LNCAP (cell line): ENCODE data around the gene SUPT4H1.

Source experiments
- TF ChIP-seq, protein P1 (sequence below): fragments of 450-650 bp; IDR thresholded peaks from 2 replicates; pipeline ENCODE4 v1.5.1; 2017; ENCODE audit warnings: mild to moderate bottlenecking

SUPT4H1 gene

DNA sequence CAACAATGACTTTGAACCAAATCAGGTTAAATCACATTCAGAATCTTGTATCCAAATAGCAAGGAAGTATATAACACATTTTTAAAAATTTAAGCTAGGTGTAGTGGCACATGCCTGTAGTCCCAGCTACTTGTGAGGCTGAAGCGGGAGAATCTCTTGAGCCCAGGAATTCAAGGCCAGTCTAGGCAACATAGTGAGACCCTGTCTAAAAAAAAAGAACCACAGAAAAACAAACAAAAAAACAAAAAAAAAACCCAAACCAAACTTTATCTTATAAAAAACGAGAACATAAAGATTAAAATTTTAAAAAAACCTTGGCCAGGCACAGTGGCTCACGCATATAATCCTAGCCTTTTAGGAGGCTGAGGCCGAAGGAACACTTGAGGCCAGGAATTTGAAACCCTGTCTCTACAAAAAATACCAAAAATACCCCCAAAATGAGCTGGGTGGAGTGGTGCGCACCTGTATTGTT is 11.6 kb downstream of the SUPT4H1 start:
- TF ChIP-seq, protein P1, sequence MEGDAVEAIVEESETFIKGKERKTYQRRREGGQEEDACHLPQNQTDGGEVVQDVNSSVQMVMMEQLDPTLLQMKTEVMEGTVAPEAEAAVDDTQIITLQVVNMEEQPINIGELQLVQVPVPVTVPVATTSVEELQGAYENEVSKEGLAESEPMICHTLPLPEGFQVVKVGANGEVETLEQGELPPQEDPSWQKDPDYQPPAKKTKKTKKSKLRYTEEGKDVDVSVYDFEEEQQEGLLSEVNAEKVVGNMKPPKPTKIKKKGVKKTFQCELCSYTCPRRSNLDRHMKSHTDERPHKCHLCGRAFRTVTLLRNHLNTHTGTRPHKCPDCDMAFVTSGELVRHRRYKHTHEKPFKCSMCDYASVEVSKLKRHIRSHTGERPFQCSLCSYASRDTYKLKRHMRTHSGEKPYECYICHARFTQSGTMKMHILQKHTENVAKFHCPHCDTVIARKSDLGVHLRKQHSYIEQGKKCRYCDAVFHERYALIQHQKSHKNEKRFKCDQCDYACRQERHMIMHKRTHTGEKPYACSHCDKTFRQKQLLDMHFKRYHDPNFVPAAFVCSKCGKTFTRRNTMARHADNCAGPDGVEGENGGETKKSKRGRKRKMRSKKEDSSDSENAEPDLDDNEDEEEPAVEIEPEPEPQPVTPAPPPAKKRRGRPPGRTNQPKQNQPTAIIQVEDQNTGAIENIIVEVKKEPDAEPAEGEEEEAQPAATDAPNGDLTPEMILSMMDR: no peak

DNA sequence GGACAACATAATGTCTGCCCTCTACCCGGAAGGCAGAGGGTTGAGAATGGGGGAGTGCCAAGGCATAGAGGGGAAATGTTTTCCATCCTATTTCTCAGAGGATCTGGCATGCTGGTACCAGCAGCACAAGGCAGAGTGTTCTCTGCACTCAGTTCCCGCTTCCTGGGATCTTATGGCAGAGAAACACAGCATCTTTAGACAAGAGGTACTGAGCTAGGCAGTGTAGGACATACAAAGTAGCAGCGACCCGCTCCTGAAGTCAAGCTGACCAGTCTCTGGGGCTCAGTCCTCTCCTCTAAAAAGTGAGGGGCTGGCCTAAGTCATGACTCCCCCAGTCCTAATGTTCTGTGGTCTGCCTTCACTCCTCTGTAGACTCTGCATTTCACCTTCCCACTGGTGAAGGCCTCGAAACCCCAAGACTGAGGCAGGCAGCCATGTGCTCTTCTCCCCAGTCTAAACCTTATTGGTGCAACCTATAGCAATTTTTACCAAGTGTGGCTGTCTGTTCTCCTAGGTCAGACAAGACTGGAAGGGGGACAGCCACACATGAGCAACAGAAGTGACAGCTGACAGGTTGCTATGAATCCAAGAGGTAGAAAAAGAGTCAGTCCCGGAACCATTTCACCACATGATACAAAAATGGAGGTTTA is 12.1 kb downstream of the SUPT4H1 start:
- TF ChIP-seq, protein P1: no peak

DNA sequence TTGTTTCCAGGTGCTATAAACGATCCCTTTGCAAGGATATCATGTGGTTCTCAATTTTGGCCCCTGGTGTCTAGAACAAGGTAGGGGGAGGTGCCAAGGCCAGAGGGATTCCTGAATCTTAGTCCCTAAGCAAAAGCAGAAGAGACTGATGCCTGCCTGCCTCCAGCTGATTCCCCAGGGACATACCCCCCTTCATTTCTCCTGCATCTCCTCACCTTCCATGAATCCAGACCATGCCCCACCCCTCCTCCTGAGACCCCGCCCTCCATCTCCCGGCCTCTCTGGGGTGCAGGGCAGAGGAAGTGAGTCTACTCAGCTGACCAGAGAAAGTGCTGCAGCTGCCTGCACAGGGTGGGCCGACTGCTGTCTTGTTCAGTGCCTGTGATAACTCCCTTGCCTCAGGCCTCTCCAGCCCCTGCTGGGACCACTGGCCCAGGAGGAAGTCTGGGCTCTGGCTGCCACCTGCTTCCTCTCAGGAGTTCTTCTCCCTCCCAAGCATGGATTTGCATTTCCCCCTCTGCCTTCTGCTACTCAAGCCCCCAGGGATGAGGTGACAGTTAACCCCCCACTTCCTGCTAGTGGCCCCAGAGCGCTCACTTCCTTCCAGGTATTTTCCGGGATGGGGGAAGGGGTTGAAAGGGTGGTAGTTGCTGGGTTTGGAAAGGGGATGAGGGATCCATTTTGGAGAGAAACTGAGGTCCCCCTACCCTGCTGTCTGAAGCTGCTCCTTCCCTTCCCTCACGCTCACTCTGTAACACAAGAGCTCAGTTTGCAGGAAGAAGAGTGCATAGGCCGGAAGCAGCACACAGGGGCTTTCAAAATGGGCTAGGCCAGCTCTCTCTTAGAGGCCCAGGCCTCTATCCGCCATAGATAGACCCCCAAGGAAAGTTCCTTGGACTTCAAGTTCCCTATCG is 12.9 kb downstream of the SUPT4H1 start:
- TF ChIP-seq, protein P1: no peak

DNA sequence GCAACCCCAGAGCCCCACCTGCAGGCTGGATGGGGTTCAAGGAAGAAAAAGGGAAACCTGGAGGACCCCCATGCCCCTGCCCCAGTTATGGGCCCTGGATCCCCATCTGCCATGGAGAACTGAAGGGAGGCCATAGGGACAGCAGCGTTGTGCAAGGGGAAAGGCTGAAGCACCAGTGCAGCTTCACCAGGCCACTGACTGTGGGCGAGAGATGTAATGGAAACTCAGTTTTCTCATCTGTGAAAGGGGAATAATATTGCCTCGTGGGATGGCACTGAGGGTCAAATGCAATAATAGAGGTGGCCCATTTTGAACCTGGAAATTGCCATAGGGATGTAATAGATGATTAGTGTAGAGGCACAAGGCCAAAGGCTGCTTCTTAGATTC is 13.6 kb downstream of the SUPT4H1 start:
- TF ChIP-seq, protein P1: no peak

DNA sequence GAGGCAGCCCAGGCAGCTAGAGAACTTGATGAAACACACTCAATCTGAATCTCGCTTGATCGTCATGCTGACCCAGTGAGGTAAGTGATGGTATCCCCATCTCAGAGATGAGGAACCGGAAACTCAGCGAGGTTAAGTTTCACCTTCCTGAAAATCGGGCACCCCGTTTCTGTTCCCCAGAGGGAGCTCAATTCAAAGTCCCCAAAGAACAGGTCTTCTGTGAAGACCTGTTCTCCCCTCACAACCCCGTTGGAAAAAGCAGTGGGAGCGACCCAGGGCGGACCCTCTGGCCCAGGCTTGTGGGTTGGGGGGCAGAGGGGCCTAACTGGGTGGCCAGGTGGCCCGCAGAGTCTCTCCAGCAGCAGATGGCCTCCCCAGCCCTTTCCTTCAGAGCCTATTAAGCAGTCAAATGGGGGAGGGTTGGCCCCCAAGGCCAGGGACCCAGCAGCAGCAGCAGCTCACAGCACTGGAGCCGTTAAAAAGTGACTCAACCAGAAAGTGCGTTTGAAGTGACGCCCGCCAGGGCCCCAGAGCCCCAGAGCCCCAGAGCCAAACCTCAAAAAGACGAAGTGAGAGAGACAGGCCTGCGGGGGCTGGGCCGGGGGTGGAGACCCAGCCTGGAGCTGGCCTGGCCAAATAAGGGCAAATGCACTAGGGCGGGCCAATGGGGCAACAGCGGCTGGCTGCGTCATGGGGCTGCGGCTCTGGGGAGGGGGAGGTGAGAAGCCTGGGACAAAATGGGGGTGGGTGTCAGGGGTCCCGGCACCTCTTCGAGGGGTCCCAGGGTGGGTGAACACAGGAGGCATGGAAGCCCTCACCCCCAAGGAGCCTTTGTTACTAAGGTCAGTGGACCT is 14.2 kb downstream of the SUPT4H1 start:
- TF ChIP-seq, protein P1: no peak

DNA sequence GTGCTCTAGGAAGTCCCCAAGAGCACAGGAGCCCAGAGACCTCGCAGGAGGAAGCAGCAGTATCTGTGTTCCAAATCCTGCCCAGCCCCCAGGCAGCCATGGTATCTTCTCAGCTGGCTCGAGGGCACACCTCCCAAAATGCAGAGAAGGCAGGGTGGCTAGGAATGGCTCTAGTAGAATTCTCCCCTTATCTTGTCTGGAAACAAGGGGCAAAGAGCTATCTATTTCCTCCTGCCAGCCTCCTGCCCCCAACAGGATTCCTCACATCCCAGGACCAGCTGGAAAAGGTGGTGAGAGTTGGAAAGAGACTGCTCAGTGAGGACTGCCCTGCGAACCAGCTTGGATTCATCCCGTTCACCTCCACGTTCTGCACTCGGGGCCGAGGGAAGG is 14.8 kb downstream of the SUPT4H1 start:
- TF ChIP-seq, protein P1: no peak
